Stimulated activated naive CD4-positive, alpha-beta T cell (primary cell): ENCODE results near the gene SMPDL3A.

Experiments used
- DNase-seq, 6 experiments: peaks; one replicate each; lab custom pipeline; 2025; lab: John Stamatoyannopoulos, UW

Gene SMPDL3A

DNA sequence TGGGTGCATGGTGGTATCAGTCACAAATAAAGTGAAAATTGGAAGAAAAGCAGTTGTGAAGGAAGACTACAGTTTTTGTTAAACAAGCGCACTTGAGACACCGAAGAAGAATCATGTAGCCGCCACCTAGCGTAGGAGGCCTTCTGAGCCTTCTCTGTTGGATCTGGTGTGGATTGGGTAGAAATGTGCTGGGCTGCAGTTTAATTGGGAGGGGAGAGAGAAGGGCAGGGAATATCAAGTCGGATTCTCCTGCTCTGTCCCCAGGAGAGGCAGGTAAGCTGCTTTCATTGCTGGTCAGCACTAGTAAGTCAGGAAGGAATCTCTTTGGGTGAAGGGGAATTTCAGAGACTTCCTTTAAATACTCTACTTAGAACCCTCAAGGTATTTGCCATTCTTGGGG lies 10.8 kb upstream of the SMPDL3A start:
- no peak for DNase-seq

DNA sequence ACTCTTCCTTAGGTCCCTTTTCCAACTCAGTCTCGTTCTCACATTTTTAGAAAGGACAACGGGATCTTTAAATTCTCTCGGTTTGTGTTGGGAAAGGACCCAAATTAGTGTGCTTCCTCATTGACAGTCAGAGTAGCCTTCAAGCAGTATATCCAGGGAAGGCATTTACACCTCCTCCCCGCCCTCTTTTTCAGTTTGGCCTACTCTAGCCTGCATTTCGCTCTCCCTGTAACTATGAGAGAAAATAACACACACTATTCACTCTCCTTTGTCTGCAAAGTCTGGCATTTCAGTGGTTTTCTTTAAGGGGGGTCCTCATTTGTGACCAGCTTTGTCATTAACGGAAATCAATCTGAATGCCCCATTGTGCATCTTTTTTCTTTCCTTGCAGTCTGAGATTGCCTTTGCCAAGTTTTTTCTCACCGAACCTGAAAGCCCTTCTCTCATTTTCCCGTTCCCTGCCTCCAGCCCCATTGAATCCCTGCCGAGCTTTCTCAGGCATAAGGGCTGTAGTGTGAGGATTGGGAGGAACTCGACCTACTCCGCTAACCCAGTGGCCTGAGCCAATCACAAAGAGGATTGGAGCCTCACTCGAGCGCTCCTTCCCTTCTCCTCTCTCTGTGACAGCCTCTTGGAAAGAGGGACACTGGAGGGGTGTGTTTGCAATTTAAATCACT lies 9.9 kb upstream of the SMPDL3A start:
- no peak for DNase-seq

DNA sequence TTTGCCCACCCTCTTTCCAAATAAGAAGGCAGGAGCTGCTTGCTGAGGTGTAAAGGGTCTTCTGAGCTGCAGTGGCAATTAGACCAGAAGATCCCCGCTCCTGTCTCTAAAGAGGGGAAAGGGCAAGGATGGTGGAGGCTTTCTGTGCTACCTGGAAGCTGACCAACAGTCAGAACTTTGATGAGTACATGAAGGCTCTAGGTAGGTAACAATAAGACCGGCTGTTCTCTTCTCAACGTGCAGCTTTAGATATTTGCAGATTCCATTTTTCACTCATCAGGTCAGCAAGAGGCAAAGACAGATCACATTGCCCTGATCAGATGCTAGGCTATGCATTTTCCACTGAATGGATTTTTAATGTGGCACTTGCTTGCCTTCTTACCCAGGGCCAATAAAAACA lies 9.4 kb upstream of the SMPDL3A start, which contains the start of gene FABP7:
FABP7 (plus strand) TSS at position 50 of the 400 bp plus-strand sequence; CDS start at position 129, 79 bp downstream.
- no peak for DNase-seq

DNA sequence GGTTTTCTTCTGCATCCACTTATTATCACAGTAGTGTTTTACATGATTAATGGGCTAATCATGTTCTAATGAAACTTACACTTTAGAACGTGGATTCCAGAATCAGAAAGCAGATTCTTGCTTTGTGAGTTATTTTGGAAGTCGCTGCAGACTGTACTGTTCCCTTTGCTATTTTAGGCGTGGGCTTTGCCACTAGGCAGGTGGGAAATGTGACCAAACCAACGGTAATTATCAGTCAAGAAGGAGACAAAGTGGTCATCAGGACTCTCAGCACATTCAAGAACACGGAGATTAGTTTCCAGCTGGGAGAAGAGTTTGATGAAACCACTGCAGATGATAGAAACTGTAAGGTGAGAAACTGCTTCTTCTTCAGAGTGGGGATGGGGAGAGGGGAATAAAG lies 8.9 kb upstream of the SMPDL3A start:
- DNase-seq, result no peak

DNA sequence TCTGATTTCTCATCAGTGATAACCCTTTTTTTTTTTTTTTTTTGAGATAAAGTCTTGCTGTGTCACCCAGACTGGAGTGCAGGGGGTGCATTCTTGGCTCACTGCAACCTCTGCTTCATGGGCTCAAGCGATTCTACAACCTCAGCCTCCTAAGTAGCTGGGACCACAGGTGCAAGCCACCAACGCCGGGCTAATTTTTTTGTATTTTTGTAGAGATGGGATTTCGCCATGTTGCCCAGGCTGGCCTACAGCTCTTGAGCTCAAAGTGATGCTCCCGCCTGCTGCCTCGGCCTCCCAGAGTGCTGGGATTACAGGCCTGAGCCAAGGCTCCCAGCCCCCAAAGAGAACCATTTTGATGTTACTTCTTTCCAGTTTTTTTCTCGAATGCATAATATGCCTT lies 7.3 kb upstream of the SMPDL3A start:
- no peak for DNase-seq

DNA sequence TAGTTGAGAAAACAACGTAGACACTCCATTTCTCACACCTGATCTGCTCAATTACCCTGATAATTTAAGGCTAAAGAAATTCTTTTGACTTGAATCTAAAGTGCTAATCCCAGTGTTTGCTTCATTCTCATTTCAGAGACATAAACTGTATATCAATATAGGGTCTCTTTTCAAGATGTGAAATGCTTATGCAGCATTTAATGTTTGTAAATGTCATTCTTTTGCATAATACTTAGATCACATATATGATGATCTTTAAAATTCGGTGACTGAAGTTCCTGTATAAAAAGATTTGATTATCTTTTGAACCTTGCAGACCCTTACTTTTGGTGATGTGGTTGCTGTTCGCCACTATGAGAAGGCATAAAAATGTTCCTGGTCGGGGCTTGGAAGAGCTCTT lies 5.7 kb upstream of the SMPDL3A start:
- no peak for DNase-seq

DNA sequence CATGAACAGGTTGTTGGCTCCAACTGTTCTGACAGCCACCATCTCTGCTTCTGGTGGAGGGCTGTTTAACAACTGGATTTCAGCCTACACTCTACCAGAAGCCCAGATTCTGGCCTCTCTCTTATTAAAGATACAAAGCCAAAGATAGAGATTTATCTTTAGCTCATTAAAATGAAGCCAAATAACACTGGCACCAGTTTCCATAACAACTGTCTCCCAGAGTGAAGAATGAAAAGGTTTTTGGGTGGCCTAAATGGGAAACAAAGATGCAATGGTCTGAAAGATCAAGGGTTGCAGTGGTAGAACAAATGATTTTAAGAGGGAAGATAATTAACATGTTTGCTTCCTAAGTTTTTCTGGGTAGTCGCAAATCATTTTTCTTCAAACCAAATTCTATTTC lies 3.2 kb upstream of the SMPDL3A start:
- DNase-seq, result no peak

DNA sequence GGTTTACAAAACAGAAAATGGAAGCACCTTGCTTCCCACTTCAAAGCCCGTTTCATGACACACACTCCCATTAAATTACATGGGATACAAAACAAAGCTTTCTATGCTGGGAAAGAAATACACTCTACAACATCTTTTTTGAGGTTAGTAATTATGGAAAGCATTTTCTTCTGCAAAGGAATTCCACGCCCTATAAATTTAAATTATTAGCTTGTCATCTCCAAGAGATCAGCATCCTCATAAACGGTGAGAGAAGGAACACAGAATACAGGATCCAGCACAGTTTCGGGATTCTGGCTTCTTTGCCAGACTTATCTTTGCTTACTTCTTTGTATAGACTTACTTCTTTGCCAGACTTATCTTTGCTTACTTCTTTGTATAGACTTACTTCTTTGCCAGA lies 1.3 kb upstream of the SMPDL3A start:
- no peak for DNase-seq

DNA sequence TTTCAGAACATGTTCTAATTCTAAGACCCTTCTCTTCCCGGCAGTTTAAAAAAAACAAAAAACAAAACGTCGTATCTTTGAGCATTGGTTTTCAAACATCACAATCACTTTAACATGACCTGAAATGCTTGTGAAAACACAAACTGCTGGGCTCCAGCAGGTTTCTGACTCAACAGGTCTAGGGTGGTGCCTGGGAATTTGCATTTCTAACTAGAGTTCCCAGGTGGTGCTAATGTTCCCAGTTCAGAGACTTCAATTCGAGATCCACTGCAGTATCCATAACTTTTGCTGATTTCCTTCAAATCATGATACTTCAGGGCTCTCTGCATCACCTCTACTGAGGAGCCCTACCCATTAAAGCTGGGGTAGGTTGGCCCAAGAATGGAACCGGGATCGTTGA lies 850 bp upstream of the SMPDL3A start:
- DNase-seq, result no peak

DNA sequence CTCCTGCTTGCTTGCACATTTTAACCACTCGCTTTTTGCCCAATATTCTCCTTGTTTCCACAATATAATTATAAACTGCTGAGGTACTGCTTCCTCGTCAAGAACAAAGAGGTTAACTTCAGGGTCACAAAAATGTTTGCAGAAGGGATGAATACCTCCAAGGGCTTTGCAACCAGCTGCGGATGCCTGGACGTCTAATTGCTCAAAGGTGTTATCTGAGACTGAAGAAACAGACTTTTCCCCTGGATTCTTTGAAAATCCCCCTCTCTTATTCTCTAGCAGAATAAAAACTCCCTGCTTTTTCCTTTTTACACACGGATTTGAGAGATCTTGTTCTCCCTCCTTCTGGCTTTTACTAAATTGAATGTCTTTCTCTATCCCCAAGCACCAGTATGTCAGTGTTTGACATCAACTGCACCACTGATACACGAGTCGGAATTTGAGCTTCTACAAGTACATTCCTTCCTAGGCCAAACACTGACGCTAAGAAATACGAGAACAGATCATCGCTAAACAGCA lies 336 bp upstream of the SMPDL3A start:
- no peak for DNase-seq

DNA sequence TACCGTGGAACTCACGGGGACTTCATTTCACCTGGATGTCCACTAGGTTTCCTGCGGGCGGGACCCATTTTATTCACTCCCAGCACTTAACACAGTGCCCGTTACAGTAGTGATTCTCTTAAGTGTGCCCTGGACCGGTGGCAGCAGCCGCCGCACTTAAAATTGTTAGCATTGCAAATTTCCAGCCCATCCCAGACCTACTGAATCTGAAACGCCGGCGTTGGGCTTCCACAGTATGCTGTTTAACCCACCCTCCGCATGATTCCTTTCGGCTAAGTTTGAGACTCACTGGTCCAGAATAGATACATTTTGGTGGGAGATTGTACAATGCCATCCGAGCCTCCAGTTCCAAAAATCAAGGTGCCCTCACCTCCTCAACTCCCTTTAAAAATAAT lies 967 bp downstream of the SMPDL3A start:
- no peak for DNase-seq

DNA sequence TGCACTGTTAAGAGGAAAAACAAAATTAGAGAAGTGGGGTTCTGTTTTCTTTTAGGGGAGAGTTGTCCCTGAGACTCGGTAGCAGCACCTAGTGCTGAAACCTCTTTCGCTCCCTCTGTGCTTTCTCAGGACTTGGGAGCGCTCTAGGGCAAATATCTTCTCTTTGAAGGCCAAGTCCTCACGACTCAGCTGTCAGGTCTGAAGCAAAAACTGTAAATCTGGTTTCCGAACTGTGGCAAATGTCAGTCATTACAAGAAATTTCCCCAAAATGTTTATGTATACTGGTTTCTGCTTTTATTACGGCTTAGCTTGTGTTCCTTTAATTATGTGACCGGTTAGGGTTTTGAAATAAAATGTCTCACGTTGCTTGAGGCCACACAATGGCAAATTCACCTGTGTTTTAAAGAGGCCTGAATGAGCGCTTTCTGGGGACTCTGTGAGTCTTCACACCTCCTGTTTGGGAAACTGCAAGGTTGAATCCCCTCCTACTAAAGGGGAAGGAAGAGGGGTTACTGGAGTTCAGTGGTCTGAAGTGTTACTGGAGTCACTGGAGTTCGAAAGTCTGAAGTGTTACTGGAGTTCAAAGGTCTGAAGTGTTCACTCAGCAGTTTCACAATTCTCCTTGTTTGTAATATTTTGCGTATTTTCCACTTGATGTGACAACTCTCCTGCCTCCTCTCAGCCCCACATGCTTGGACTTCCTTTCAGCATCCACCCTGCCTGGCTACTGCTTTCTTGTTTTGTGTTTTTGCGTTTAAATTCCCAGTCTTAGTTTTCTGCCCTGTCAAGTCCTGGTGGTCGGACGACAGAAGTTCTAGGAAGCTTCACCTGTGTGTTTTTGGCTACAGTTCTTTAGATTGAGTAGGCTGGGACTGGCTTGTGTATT lies 1.6 kb downstream of the SMPDL3A start:
- no peak for DNase-seq

DNA sequence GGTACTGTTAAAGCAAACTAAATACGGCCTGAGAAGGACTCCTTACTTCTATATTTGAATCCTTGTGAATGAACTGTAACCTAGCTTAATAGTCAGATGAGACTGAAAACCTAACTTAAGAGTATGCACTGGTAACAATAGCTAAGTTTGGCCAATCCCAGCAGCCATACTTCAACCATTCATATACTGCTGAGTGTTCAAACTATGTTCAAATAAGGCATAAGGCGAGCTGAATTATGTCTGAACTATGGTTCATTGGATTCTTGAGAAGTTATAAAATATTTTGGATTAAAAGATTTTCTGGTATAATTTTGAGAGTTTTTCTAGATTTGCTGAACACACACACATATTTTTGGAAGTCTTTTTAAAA lies 2.2 kb downstream of the SMPDL3A start:
- no peak for DNase-seq

DNA sequence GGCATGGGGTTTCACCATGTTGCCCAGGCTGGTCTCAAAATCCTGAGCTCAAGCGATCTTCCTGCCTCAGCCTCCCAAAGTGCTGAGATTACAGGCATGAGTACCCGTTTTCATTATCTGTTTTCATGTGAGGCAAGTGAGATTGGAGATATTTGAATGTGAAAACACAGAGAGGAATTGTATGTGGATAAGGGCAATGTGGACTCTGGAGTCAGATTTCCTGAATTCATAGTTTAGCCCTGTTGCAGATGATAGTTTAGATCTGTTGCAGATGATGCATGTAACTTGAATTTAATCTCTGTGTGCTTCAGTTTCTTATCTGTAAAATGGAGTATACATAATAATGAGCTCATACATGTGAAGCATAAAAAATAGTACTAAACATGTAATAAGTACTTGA lies 3.7 kb downstream of the SMPDL3A start:
- no peak for DNase-seq

DNA sequence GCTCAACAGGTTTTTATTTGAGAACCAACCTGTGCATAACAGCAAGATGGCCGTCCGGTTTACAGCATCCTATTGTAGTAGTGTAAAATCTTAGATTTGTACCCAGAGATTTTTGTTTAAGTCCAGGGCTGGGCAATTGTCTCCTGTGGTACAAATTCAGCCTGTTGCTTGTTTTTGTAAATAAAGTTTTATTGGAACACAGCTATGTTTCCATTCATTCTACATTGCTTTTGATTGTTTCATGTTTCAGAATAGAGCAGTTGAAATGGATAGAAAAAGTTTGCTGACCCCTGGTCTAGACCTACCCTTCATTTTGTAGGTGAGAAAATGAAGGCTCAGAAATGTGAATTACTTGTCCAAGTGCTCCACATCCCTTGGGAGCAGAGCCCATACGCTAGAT lies 8.5 kb downstream of the SMPDL3A start:
- DNase-seq, result no peak

DNA sequence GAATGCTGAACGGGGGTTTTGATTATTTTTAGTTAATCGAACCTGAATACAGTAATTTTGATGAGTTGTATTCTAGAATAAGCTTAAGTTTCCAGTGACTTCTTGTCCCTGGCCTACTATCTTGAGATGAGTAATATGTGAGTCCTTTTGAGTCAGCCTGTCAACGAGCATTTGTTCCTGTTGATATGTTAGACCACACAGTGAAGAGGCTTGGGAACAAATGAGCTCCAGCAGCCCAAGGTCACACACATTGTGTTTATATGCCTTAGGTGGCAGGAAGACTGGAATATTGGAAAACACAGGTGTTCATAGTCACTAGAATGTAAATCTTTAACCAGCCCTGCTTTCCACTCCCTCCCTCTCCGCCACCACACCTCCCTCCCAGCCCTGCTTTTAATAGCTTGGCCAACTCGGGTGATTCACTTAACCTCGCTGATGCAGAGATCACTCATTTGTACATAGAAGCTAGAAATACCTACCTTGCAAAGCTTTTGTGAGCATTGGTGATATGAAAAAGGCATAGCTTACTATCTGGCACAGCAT lies 9.1 kb downstream of the SMPDL3A start:
- DNase-seq, result no peak

DNA sequence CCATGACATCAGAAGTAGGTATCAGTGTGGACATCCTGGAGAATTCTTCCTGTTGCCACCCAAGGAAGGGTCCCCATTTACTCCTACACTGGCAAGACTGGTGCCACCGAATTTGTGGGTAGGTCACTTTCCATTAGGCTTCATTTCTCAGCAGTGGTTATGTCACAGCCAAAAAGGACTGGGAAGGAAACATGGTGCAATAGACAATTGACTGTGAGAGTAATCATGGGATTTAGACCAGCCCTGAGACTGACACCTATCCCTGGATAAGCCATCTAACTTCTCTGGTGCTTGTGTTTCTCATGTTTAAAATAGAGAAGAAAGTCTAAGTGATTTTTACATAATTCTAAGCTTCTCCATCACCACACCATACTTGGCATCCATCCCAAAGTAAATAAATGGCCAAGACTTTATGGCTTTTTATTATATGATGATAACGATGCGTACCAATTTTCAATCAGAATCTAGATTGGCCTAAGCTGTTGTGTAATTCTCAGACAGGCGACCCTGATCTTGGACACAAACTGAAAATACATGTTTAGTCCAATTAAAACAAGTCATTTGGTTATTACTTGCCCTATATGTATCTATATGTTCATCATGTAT lies 10.2 kb downstream of the SMPDL3A start:
- DNase-seq, result no peak

DNA sequence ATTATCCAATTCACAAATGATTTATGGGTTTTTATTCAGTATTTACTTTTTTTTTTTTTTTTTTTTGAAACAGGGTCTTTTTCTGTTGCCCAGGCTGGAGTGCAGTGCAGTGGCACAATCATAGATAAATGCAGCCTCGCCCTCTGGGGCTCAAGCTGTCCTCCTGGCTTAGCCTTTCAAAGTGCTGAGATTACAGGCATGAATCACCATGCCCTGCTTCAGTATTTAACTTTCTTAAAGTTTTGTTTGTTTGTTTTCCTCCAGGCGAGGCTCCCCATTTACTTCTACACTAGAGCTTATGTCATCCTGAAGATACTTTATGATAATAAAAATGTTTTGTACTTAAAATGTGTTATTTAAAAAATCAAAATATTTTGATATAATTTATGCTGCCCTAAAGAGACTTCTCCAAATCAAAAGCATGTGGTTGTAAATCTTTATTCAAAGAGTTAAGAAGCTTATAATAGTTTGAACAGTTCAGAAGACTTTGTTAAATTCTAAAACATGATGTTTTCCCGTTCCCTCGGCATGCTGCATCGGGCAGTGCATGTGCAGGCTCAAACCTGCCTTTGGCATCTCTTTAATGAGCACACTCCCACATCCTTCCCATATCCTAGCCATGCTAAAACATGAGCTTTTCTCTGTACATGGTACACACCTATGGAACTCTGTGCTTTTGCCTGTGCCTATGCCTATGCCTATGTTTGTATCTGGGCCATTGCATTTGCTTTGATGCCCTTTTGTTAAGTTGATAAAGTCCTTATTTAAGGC lies 11.0 kb downstream of the SMPDL3A start:
- no peak for DNase-seq

DNA sequence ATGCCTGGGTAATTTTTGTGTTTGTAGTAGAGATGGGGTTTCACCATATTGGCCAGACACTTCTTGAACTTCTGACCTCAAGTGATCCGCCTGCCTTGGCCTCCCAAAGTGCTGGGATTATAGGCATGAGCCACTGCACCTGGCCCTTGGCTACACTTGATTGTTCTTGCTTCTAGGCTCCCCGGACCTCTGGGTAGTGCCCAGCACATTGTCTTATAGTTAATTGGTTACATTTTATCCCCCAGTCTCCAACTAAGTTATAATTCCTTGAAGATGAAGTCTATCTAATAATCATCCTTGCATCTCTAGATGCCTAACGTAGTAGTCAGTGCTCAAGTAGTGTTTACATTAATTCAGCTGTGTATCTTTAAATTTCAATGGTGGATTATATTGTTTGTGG lies 11.8 kb downstream of the SMPDL3A start:
- no peak for DNase-seq

DNA sequence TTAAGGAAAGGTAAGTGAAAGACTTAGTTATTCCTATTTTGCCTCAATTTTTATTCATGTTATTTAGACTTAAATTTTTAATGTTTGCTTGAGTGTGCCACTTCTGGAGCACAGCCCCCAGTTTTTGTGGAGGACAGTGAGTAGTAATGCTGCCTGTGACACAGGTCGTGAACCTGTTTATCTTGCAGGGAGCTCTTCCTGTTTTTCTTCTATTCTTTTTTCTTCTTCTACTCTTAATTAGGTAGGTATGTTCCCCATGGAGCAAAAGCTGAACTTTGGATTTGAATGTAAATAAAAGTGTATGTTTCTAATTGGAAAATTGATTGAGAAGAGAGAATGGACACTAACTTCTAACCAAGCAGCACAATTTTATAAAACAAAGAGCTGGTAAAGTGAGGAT lies 12.3 kb downstream of the SMPDL3A start:
- no peak for DNase-seq

DNA sequence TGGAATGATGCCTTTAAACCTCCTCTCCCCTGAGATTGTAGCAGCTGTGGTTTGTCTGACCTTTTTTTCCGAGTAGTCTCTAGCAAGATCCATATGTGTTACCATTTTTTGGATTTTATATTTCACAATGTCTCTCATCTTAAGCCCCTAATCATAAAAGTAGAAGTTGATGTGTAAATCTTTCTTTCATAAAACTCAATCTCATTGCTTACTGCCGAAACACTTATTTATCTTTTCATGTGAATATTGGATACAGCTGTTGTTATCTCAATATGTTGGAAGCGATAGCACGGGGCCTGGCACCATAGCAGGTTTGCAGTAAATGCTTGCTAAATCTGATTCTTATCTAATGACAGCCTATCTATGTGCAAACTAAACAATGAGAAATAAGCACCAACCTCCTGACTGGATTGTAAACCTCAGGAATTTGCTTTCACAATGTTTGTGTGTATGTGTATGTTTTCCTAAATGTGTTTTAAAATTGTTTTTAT lies 14.2 kb downstream of the SMPDL3A start:
- DNase-seq, result no peak
